ENCODE results near the gene SH2D7.

- TF ChIP-seq CTCF (IDR thresholded peaks at IDR 0.05) (no peak), ZNF423 (CRISPR knock-in tag; IDR thresholded peaks at IDR 0.05) (no peak)
These were observed 40.4 kb upstream of the SH2D7 start for GRCh38 chr15:78052001-78052401.
